Smooth muscle cell (in vitro differentiated cells): ENCODE measurements around the gene TMED4. TPM values are rescaled to one million over a fixed set of nuclear protein-coding genes. Genes with fewer than 3 reads are reported as not detected.

Source experiments
- DNase-seq: peaks from one replicate; lab custom pipeline; 2025; ENCODE audit not compliant: unreplicated experiment; lab: John Stamatoyannopoulos, UW
- H2AFZ ChIP-seq: fragments of 200-600 bp; sonication (generic); 2 replicates; pipeline ENCODE4 v1.6.0; 2016; ENCODE audit warnings: antibody characterized with exemption, low read depth, mild to moderate bottlenecking
- H3F3A ChIP-seq: fragments of 200-600 bp; sonication (generic); 2 replicates; pipeline ENCODE4 v1.6.0; 2017; ENCODE audit warnings: antibody characterized with exemption, low read depth
- H3K27ac ChIP-seq: fragments of 200-600 bp; sonication (generic); 2 replicates; pipeline ENCODE4 v1.5.1; 2016; ENCODE audit warnings: low read depth, mild to moderate bottlenecking
- H3K27me3 ChIP-seq: fragments of 200-600 bp; sonication (generic); 2 replicates; pipeline ENCODE4 v1.6.1; 2016; ENCODE audit warnings: low read depth, mild to moderate bottlenecking
- H3K36me3 ChIP-seq: fragments of 200-600 bp; sonication (generic); 2 replicates; pipeline ENCODE4 v1.5.1; 2016; ENCODE audit warnings: low read depth
- H3K4me1 ChIP-seq: fragments of 200-600 bp; sonication (generic); 2 replicates; pipeline ENCODE4 v1.5.1; 2016; ENCODE audit warnings: low read depth
- H3K4me2 ChIP-seq: fragments of 200-600 bp; sonication (generic); 2 replicates; pipeline ENCODE4 v1.6.0; 2016; ENCODE audit warnings: mild to moderate bottlenecking
- H3K4me3 ChIP-seq: fragments of 200-600 bp; sonication (generic); 2 replicates; pipeline ENCODE4 v1.5.1; 2016; ENCODE audit warnings: mild to moderate bottlenecking
- H3K79me2 ChIP-seq: fragments of 200-600 bp; sonication (generic); 2 replicates; pipeline ENCODE4 v1.6.0; 2016; ENCODE audit warnings: low read depth, mild to moderate bottlenecking
- H3K9ac ChIP-seq: fragments of 200-600 bp; sonication (generic); 2 replicates; pipeline ENCODE4 v1.6.0; 2016; ENCODE audit warnings: low read depth
- H3K9me3 ChIP-seq: fragments of 200-600 bp; sonication (generic); replicated peaks from 2 replicates; pipeline ENCODE4 v1.5.1; 2016; ENCODE audit warnings: low read depth
- H4K20me1 ChIP-seq: fragments of 200-600 bp; sonication (generic); 2 replicates; pipeline ENCODE4 v1.6.0; 2016; ENCODE audit warnings: low read depth
- WGBS: methylation state at CpG from one replicate; pipeline ENCODE4 v1.1.7; 2016; ENCODE audit warnings: low lambda C conversion rate; 5-methylcytosine and 5-hydroxymethylcytosine counted together
- polyA plus RNA-seq: library from polyadenylated mRNA; unstranded; fragments of >200 nt; fragmentation: Nextera tagmentation; extraction: Ambion mirVana; gene quantifications from 2 replicates; pipeline ENCODE4 v1.2.1, GENCODE V29; 2016
- total RNA-seq: library from RNA; depleted of rRNA; stranded (reverse); fragments of >200 nt; gene quantifications from 2 replicates; pipeline ENCODE4 v1.2.3, GENCODE V29; 2014
- TF ChIP-seq, protein P1 (sequence below): fragments of 200-600 bp; sonication (generic); IDR thresholded peaks from 2 replicates; pipeline ENCODE4 v1.5.1; 2017; ENCODE audit warnings: borderline replicate concordance, mild to moderate bottlenecking, antibody characterized with exemption; ENCODE audit not compliant: insufficient read depth, poor library complexity, severe bottlenecking

The TMED4 gene
- total and polyA plus RNA-seq, 2 experiments from 2014 or later: 38.4 to 50.8 TPM

DNA sequence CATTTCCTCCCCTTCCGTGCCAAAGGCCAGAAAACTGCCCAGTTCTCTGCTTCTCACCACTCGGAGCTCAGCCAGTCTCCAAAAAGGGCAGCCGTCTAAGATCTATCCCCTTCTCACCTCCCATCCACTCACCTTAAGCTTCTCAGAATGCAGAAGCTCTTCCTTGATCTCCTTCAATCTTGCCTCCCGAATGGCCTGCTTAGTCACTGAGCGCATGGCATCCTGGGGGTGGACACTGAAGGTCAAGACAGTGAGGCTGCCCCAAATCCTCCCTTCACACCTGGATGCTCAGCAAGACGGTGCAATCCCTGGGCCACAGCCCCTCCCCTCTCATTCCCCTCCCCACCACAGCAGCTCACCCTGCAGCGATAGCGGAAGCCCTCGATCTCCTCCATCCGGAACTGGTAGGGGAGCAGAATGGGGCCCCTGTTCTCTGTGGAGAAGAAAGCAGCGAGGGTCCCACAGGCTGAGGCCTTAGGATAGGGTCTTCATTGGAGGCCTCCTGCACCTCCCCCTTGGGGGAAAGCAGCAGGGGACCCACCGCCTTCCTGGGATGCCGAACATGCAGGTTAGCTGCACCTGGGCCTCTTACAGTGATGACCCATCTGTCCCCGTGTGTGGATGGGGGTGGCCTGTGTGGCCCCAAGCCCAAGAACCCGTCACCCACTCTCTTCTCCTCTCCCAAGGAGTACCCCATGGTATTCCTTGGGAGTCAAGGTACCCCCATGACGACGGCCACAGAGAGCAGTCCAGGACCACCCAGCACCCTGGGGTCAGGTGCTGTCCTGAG, 13.1 kb downstream of the TMED4 start:
- H3K4me1 ChIP-seq: peaks cover 8% of the 10 kb centered on the region
- H4K20me1 ChIP-seq: peaks cover 17% of the 10 kb centered on the region
- WGBS: 98% methylated on average over 17 of the region's 17 CpGs
- no peak for DNase-seq
- H3K9me3 ChIP-seq: no peaks in the 10 kb centered on the region
- no peak overlapping the region for H3K9ac ChIP-seq
- no peak overlapping the region for H3K4me3 ChIP-seq
- no peak overlapping the region for H2AFZ ChIP-seq
- H3K79me2 ChIP-seq: peaks cover 29% of the 10 kb centered on the region
- H3K36me3 ChIP-seq: peaks cover 12% of the 10 kb centered on the region
- H3K27me3 ChIP-seq: no peaks in the 10 kb centered on the region
- H3K4me2 ChIP-seq: no peak overlapping the region
- H3K27ac ChIP-seq: no peak overlapping the region
- H3F3A ChIP-seq: no peaks in the 10 kb centered on the region
- TF ChIP-seq, protein P1, sequence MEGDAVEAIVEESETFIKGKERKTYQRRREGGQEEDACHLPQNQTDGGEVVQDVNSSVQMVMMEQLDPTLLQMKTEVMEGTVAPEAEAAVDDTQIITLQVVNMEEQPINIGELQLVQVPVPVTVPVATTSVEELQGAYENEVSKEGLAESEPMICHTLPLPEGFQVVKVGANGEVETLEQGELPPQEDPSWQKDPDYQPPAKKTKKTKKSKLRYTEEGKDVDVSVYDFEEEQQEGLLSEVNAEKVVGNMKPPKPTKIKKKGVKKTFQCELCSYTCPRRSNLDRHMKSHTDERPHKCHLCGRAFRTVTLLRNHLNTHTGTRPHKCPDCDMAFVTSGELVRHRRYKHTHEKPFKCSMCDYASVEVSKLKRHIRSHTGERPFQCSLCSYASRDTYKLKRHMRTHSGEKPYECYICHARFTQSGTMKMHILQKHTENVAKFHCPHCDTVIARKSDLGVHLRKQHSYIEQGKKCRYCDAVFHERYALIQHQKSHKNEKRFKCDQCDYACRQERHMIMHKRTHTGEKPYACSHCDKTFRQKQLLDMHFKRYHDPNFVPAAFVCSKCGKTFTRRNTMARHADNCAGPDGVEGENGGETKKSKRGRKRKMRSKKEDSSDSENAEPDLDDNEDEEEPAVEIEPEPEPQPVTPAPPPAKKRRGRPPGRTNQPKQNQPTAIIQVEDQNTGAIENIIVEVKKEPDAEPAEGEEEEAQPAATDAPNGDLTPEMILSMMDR: no peak

DNA sequence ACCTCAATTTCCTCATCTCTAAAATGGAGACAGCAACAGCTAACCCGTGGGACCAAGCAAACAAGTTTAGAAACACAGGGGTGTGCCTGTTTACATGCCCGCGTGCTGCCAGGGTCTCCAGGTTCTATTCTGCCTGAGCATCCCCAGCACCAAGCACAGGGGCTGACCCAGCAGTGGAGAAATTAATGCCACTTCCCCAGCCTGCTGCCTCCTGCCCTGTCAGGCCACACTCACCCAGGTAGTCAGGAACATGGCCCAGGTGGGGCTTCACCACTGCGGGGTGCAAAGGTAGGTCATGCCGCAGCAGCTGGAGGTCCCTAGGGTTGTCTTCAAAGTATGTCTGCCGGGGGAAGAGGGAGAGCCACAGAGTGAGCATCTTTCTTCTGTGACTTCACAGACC, 14.1 kb downstream of the TMED4 start:
- H3K4me3 ChIP-seq: no peak overlapping the region
- 98% methylated on average over 6 of the region's 6 CpGs for WGBS
- no peaks in the 10 kb centered on the region for H3K27me3 ChIP-seq
- H2AFZ ChIP-seq: no peak overlapping the region
- no peak for DNase-seq
- no peaks in the 10 kb centered on the region for H3F3A ChIP-seq
- peaks cover 12% of the 10 kb centered on the region for H3K36me3 ChIP-seq
- peaks cover 19% of the 10 kb centered on the region for H3K79me2 ChIP-seq
- H3K9ac ChIP-seq: no peak overlapping the region
- peaks cover 17% of the 10 kb centered on the region for H4K20me1 ChIP-seq
- no peak overlapping the region for H3K27ac ChIP-seq
- H3K4me2 ChIP-seq: no peak overlapping the region
- H3K9me3 ChIP-seq: no peaks in the 10 kb centered on the region
- peaks cover 6% of the 10 kb centered on the region for H3K4me1 ChIP-seq
- TF ChIP-seq, protein P1: no peak

DNA sequence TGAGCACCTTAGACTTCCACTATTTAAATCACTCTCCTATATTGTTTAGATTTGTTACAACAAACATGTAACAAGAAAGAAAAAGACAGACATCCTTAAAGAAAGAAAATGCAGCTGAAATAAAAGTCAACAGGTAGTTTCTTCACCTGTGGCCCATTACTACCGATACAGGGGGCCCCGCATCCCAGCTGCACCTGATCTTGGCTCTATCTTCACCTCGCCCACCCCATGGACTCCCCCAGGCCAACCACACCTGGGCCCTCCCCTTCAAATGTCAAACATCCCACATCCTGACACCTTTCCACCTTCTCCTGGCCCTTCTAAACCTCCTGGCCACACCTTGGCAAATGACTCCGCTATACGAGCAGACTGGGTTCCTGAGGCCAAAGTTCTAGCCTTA, 15.4 kb downstream of the TMED4 start:
- no peak overlapping the region for H2AFZ ChIP-seq
- TF ChIP-seq, protein P1: no peak
- peaks cover 8% of the 10 kb centered on the region for H3K36me3 ChIP-seq
- no peaks in the 10 kb centered on the region for H3K27me3 ChIP-seq
- H3K27ac ChIP-seq: no peak overlapping the region
- H3K4me1 ChIP-seq: no peaks in the 10 kb centered on the region
- H4K20me1 ChIP-seq: peaks cover 17% of the 10 kb centered on the region
- H3K4me3 ChIP-seq: no peak overlapping the region
- H3F3A ChIP-seq: no peaks in the 10 kb centered on the region
- no peak overlapping the region for H3K9ac ChIP-seq
- peaks cover 7% of the 10 kb centered on the region for H3K79me2 ChIP-seq
- no peak overlapping the region for H3K4me2 ChIP-seq
- DNase-seq: no peak
- WGBS: 100% methylated on average over 2 of the region's 5 CpGs
- H3K9me3 ChIP-seq: no peaks in the 10 kb centered on the region
